ENCODE measurements around the gene KIF3B. TPM values are rescaled to one million over a fixed set of nuclear protein-coding genes. Genes with fewer than 3 reads are reported as not detected.
A peak's percentile ranks its signal among the peaks of the same experiment; 100 is the strongest.
"Not testable (repeated sequence)": the region's sequence is repeated elsewhere in the genome, so short reads cannot be mapped to it uniquely, and the experiment has no call there.

Gene KIF3B
- polyA plus RNA-seq, 1 donor: 47.9 TPM

- WGBS (ENCODE audit: insufficient coverage, low lambda C conversion rate): 83% methylated on average over 1 of the region's 11 CpGs
- peak in 1 of 2 donors; percentile 14 for DNase-seq
- Histone ChIP-seq H3K4me3 (ENCODE audit: low read length) (no peak overlapping the region), H3K27ac (ENCODE audit: low read length) (no peak overlapping the region), H3K4me1 (ENCODE audit: control insufficient read depth, insufficient read depth, low read length) (no peaks in the 10 kb centered on the region), H3K27me3 (ENCODE audit: control insufficient read depth, insufficient read depth, low read length) (no peaks in the 10 kb centered on the region), H3K9me3 (ENCODE audit: control insufficient read depth, low read depth, low read length) (no peaks in the 10 kb centered on the region), H3K36me3 (ENCODE audit: control insufficient read depth, insufficient read depth, low read length) (peaks cover 24% of the 10 kb centered on the region)
Observed at GRCh38 chr20:32382102-32382950, 104.9 kb downstream of the KIF3B start.

- WGBS (ENCODE audit: insufficient coverage, low lambda C conversion rate): no CpG with 5 or more reads among the region's 9 CpGs
- not testable (repeated sequence) for H3K4me3 ChIP-seq (ENCODE audit: low read length); H3K4me1 ChIP-seq (ENCODE audit: control insufficient read depth, insufficient read depth, low read length)
Observed at GRCh38 chr20:32383441-32383840, 106.0 kb downstream of the KIF3B start.

More at GRCh38 chr20:32383441-32383840, 106.0 kb downstream of the KIF3B start:
- not testable (repeated sequence) for H3K9me3 ChIP-seq (ENCODE audit: control insufficient read depth, low read depth, low read length); DNase-seq; H3K27ac ChIP-seq (ENCODE audit: low read length); H3K27me3 ChIP-seq (ENCODE audit: control insufficient read depth, insufficient read depth, low read length)
- H3K36me3 ChIP-seq (ENCODE audit: control insufficient read depth, insufficient read depth, low read length): peaks cover 20% of the 10 kb centered on the region

Other genes starting within 250 kb of the KIF3B start
- 10.8 TPM for gene HCK, start 225.4 kb upstream of the KIF3B start, polyA plus RNA-seq
- gene TM9SF4, start 167.9 kb upstream of the KIF3B start, polyA plus RNA-seq: 72.7 TPM
- gene PLAGL2, start 69.9 kb upstream of the KIF3B start, polyA plus RNA-seq: 118 TPM
- gene POFUT1, start 69.8 kb upstream of the KIF3B start, polyA plus RNA-seq: 147 TPM
- gene ASXL1, start 80.7 kb downstream of the KIF3B start, polyA plus RNA-seq: 69.3 TPM